Measurements from ENCODE around the gene WDFY3.

- no peak for TF ChIP-seq PATZ1 (CRISPR knock-in tag; IDR thresholded peaks at IDR 0.05; ENCODE audit: borderline replicate concordance)
- TF ChIP-seq TCF4 (CRISPR knock-in tag; IDR thresholded peaks at IDR 0.05; ENCODE audit: borderline replicate concordance) = no peak
- TF ChIP-seq TOX (CRISPR knock-in tag; IDR thresholded peaks at IDR 0.05; ENCODE audit: borderline replicate concordance) = no peak
Measured at GRCh38 chr4:84710548-84710947, 255.9 kb downstream of the WDFY3 start.

Data from SK-N-SH treated with all-trans-retinoic acid at 6 μM for 48 hours (cell line).